ENCODE measurements around the gene ADAMTS17.

Gene ADAMTS17

GRCh38 chr15:100033140-100033857 is 308.5 kb downstream of the ADAMTS17 start:
- TF ChIP-seq CTCF (IDR thresholded peaks at IDR 0.05; ENCODE audit: control extremely low read depth, extremely low read depth, low read depth, missing control alignments) = no peak
- no peak for DNase-seq (ENCODE audit: extremely low spot score)
- ChIA-PET CTCF (no interaction called here), POLR2A (no interaction called here)

- CTCF ChIA-PET = no interaction called here
- POLR2A ChIA-PET = no interaction called here
- no peak for TF ChIP-seq CTCF (IDR thresholded peaks at IDR 0.05; ENCODE audit: control extremely low read depth, extremely low read depth, low read depth, missing control alignments)
- DNase-seq (ENCODE audit: extremely low spot score) = no peak
These were observed 309.3 kb downstream of the ADAMTS17 start for GRCh38 chr15:100032358-100033085.

GRCh38 chr15:100031665-100032357 is 310.0 kb downstream of the ADAMTS17 start:
- ChIA-PET CTCF (no interaction called here), POLR2A (no interaction called here)
- no peak for TF ChIP-seq CTCF (IDR thresholded peaks at IDR 0.05; ENCODE audit: control extremely low read depth, extremely low read depth, low read depth, missing control alignments)
- DNase-seq (ENCODE audit: extremely low spot score) = no peak

- no peak for DNase-seq (ENCODE audit: extremely low spot score)
- POLR2A ChIA-PET = no interaction called here
- CTCF ChIA-PET = no interaction called here
- no peak for TF ChIP-seq CTCF (IDR thresholded peaks at IDR 0.05; ENCODE audit: control extremely low read depth, extremely low read depth, low read depth, missing control alignments)
These were observed 311.1 kb downstream of the ADAMTS17 start for GRCh38 chr15:100030586-100031229.

GRCh38 chr15:100029868-100030479 is 311.8 kb downstream of the ADAMTS17 start:
- TF ChIP-seq CTCF (IDR thresholded peaks at IDR 0.05; ENCODE audit: control extremely low read depth, extremely low read depth, low read depth, missing control alignments) = no peak
- ChIA-PET CTCF (no interaction called here), POLR2A (no interaction called here)
- DNase-seq (ENCODE audit: extremely low spot score) = no peak

GRCh38 chr15:100029045-100029444 is 312.7 kb downstream of the ADAMTS17 start:
- TF ChIP-seq CTCF (IDR thresholded peaks at IDR 0.05; ENCODE audit: control extremely low read depth, extremely low read depth, low read depth, missing control alignments) = no peak
- no peak for DNase-seq (ENCODE audit: extremely low spot score)
- ChIA-PET CTCF (no interaction called here), POLR2A (no interaction called here)

Measured in GM10248 (cell line).